Prostate gland (tissue), 2 donors: ENCODE data around the gene XBP1.
"Not testable (repeated sequence)": the region's sequence is repeated elsewhere in the genome, so short reads cannot be mapped to it uniquely, and the experiment has no call there.

Experiments
- POLR2A ChIP-seq: fragments of 450-650 bp; IDR thresholded peaks from one replicate; pipeline ENCODE4 v1.6.1; 2016; ENCODE audit warnings: antibody characterized with exemption, mild to moderate bottlenecking
- POLR2AphosphoS5 ChIP-seq: sonication (generic); formaldehyde crosslinking; IDR thresholded peaks from one replicate; pipeline ENCODE4 v1.6.1; 2017; ENCODE audit warnings: antibody characterized with exemption
- TF ChIP-seq, protein P1 (sequence below), 4 experiments: fragments of 200-600 bp in 2 of 4; fragments of 450-650 bp in 2 of 4; sonication (generic) in 2 of 4; IDR thresholded peaks; 1 replicate in 3 of 4; 2 replicates in 1 of 4; pipeline ENCODE4 v1.5.1; 2016 to 2019; ENCODE audit warnings: antibody characterized with exemption in 4 of 4, mild to moderate bottlenecking in 2 of 4, moderate library complexity in 2 of 4

GRCh38 chr22:28754512-28754911, 45.9 kb downstream of the XBP1 start:
- TF ChIP-seq, protein P1, sequence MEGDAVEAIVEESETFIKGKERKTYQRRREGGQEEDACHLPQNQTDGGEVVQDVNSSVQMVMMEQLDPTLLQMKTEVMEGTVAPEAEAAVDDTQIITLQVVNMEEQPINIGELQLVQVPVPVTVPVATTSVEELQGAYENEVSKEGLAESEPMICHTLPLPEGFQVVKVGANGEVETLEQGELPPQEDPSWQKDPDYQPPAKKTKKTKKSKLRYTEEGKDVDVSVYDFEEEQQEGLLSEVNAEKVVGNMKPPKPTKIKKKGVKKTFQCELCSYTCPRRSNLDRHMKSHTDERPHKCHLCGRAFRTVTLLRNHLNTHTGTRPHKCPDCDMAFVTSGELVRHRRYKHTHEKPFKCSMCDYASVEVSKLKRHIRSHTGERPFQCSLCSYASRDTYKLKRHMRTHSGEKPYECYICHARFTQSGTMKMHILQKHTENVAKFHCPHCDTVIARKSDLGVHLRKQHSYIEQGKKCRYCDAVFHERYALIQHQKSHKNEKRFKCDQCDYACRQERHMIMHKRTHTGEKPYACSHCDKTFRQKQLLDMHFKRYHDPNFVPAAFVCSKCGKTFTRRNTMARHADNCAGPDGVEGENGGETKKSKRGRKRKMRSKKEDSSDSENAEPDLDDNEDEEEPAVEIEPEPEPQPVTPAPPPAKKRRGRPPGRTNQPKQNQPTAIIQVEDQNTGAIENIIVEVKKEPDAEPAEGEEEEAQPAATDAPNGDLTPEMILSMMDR (IDR thresholded peaks at IDR 0.05) = not testable (repeated sequence)
- TF ChIP-seq POLR2A, POLR2AphosphoS5: not testable (repeated sequence)
